B cell (primary cell): ENCODE results near the gene FBXO34. TPM values are rescaled to one million over a fixed set of nuclear protein-coding genes. Genes with fewer than 3 reads are reported as not detected.

Source experiments
- ATAC-seq: fragments of 200-7000 bp; cut with Tn5 transposase; one replicate; pipeline ENCODE4 v1.10.0; 2021; ENCODE audit warnings: low read depth, mild to moderate bottlenecking, moderate number of reproducible peaks, moderate library complexity
- CTCF ChIA-PET: fragments of 350-600 bp; sonication (Branson Sonifier 250); formaldehyde crosslinking; loops from one replicate; lab custom pipeline; 2021; ENCODE audit warnings: antibody characterized with exemption, inconsistent platforms; lab: Charles Lee
- POLR2A ChIA-PET: fragments of 350-600 bp; sonication (Branson Sonifier 250); formaldehyde crosslinking; loops from one replicate; lab custom pipeline; 2021; ENCODE audit warnings: antibody characterized with exemption; lab: Charles Lee
- DNase-seq: peaks from one replicate; pipeline ENCODE4 v3.0.0; 2013
- H2AFZ ChIP-seq: 2 replicates; pipeline ENCODE4 v1.6.1; 2012; ENCODE audit warnings: mild to moderate bottlenecking, low read depth, low read length; ENCODE audit not compliant: insufficient read depth, poor library complexity, severe bottlenecking
- H3K27ac ChIP-seq, 2 donors: 1 replicate in 1 of 2; 2 replicates in 1 of 2; pipeline ENCODE4 v1.5.1; 2012 to 2013; ENCODE audit warnings: low read length in 2 of 2, mild to moderate bottlenecking in 2 of 2, moderate library complexity in 1 of 2
- H3K27me3 ChIP-seq, 4 experiments: fragments of 200-600 bp in 1 of 4; sonication (generic) in 1 of 4; replicated peaks in 1 of 4; 1 replicate in 2 of 4; 2 replicates in 2 of 4; pipeline versions ENCODE4 v1.6.1 to v1.7.0; 2013 to 2016; ENCODE audit warnings: low read length in 3 of 4, mild to moderate bottlenecking in 2 of 4, mixed read lengths in 1 of 4, moderate library complexity in 1 of 4; ENCODE audit not compliant: insufficient read depth in 4 of 4, control insufficient read depth in 3 of 4; ENCODE audit errors: control extremely low read depth in 1 of 4
- H3K36me3 ChIP-seq, 2 experiments: replicated peaks in 1 of 2; 1 replicate in 1 of 2; 2 replicates in 1 of 2; pipeline versions ENCODE4 v1.6.1 to v1.7.1; 2013; ENCODE audit warnings: low read length in 1 of 2; ENCODE audit not compliant: insufficient read depth in 2 of 2, control insufficient read depth in 1 of 2; ENCODE audit errors: control extremely low read depth in 1 of 2, extremely low read depth in 1 of 2
- H3K4me1 ChIP-seq, 2 donors: fragments of 200-600 bp in 1 of 2; sonication (generic) in 1 of 2; 1 replicate in 1 of 2; 2 replicates in 1 of 2; pipeline versions ENCODE4 v1.5.1 to v1.6.1; 2013 to 2017; ENCODE audit warnings: low read length in 2 of 2; ENCODE audit not compliant: control insufficient read depth in 2 of 2, insufficient read depth in 2 of 2
- H3K4me2 ChIP-seq: replicated peaks from 2 replicates; pipeline ENCODE3; 2012; ENCODE audit warnings: mild to moderate bottlenecking, low read depth, low read length; ENCODE audit not compliant: poor library complexity, severe bottlenecking
- H3K4me3 ChIP-seq, 5 experiments: fragments of 200-600 bp in 1 of 5; sonication (generic) in 1 of 5; 1 replicate in 3 of 5; 2 replicates in 2 of 5; pipeline versions ENCODE4 v1.5.1 to v1.7.0; 2011 to 2016; ENCODE audit warnings: low read length in 4 of 5, mild to moderate bottlenecking in 4 of 5, low read depth in 2 of 5, control low read depth in 1 of 5, moderate library complexity in 1 of 5; ENCODE audit not compliant: insufficient read depth in 1 of 5; ENCODE audit errors: control extremely low read depth in 1 of 5, extremely low read depth in 1 of 5
- H3K79me2 ChIP-seq: fragments of 200-600 bp; sonication (generic); one replicate; pipeline ENCODE4 v1.6.0; 2016; ENCODE audit warnings: low read length; ENCODE audit not compliant: control insufficient read depth, insufficient read depth
- H3K9ac ChIP-seq: fragments of 200-600 bp; sonication (generic); 2 replicates; pipeline ENCODE4 v1.6.1; 2017; ENCODE audit warnings: mild to moderate bottlenecking, low read length, moderate library complexity
- H3K9me3 ChIP-seq, 3 donors: one replicate each; pipeline versions ENCODE4 v1.6.1 to v1.7.1; 2013; ENCODE audit warnings: low read length in 2 of 3; ENCODE audit not compliant: control insufficient read depth in 2 of 3, insufficient read depth in 1 of 3; ENCODE audit errors: control extremely low read depth in 1 of 3
- H4K20me1 ChIP-seq: 2 replicates; pipeline ENCODE4 v1.6.0; 2012; ENCODE audit warnings: mild to moderate bottlenecking, low read length; ENCODE audit not compliant: insufficient read depth, control insufficient read depth, poor library complexity, severe bottlenecking
- H3K27ac Mint-ChIP-seq: one replicate; pipeline ENCODE4 v1.8.0; 2021; ENCODE audit warnings: mixed read lengths
- H3K27me3 Mint-ChIP-seq: one replicate; pipeline ENCODE4 v1.8.0; 2021; ENCODE audit warnings: mixed read lengths
- H3K4me1 Mint-ChIP-seq: one replicate; pipeline ENCODE4 v1.8.0; 2021; ENCODE audit warnings: mixed read lengths
- H3K4me3 Mint-ChIP-seq: one replicate; pipeline ENCODE4 v1.8.0; 2021; ENCODE audit warnings: mixed read lengths
- H3K9me3 Mint-ChIP-seq: one replicate; pipeline ENCODE4 v1.8.0; 2022; ENCODE audit warnings: mixed read lengths; ENCODE audit not compliant: insufficient read depth
- CTCF ChIP-seq: fragments of 200-600 bp; IDR thresholded peaks from one replicate; pipeline ENCODE4 v1.8.0; 2022; ENCODE audit warnings: antibody characterized with exemption, mild to moderate bottlenecking
- EZH2 ChIP-seq: IDR thresholded peaks from 2 replicates; pipeline ENCODE4 v1.6.1; 2012; ENCODE audit warnings: borderline replicate concordance, low read depth, mild to moderate bottlenecking, moderate library complexity, low read length; ENCODE audit not compliant: insufficient read depth, poor library complexity, severe bottlenecking
- WGBS: methylation state at CpG from one replicate; pipeline ENCODE4 v1.1.5; 2013; ENCODE audit warnings: missing lambda C conversion rate; ENCODE audit not compliant: insufficient coverage; 5-methylcytosine and 5-hydroxymethylcytosine counted together
- intact Hi-C: fragments of 100-400 bp; cut with micrococcal nuclease; formaldehyde crosslinking; loops from one replicate; pipeline ENCODE4 v1.10.0; 2022
- polyA plus RNA-seq: library from polyadenylated mRNA; depleted of rRNA; stranded (reverse); fragments of >200 nt; gene quantifications from 2 replicates; pipeline ENCODE4 v1.2.3, GENCODE V29; 2012
- total RNA-seq, 2 donors: library from RNA; stranded (reverse); fragments of 120-200 nt in 1 of 2; gene quantifications; 1 replicate in 1 of 2; 2 replicates in 1 of 2; pipeline versions ENCODE4 v1.2.3 to v1.2.4, GENCODE V29; 2013 to 2022

Gene FBXO34
- total and polyA plus RNA-seq, 2 donors (not counting 1 experiment from before 2014, with no cell fraction given): 8.1 to 27.5 TPM

DNA sequence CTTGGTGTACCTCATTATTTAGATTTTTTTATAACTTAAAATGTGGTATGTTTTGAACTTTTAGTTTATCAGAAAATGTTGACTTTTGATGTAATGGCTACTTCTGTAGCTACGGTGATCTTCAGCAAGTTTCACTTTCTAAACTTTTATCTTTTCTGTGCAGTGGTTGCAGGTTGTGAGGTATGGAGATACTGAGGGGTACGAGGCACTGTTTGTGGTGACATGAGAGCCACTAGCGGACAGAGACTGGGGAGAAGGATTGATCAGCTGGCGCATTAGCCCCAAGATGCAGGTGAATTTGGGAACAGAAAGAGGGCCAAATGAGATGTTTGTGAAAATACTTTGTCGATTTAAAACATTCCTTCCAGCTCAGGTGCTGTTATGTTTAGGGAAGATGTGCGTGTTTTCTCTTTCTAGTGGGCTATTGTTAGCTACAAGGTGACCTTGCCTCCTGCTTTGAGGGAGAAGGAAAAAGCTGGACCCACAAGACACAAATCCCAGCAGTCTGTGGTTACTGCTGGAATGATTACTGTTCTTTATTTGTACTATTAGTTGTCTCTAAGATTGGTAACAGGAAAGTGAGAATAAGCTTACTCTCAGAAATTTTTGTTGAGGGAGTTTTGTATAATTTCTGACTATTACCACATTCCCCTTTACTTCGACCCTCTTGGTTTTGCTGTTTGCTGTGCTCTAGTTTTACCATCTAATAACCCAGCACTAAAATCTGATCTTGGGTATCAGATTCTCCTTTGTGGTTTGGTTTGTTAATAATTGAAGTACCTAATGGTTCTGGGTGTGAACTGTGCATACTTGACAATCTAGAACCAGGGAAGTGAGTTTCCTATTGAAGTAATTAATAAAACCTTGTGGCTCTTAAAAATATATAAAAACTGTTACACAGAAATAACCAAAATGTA is 61.7 kb downstream of the FBXO34 start:
- peaks cover 59% of the 10 kb centered on the region for H3K4me1 Mint-ChIP-seq
- peak overlapping the region; percentile 60 for H3K27ac Mint-ChIP-seq
- Histone ChIP-seq H4K20me1 (no peaks in the 10 kb centered on the region), H3K27ac (peak overlapping the region; percentile 20 to 70), H3K9me3 (no peaks in the 10 kb centered on the region), H3K79me2 (peaks cover 87% of the 10 kb centered on the region), H3K9ac (peak overlapping the region; percentile 22), H3K4me3 (peak overlapping the region in 2 of 5 experiments; percentile 3 to 24), H3K4me1 (peaks cover 27 to 30% of the 10 kb centered on the region in 2 donors), H2AFZ (peak overlapping the region; percentile 3), H3K27me3 (no peaks in the 10 kb centered on the region), H3K36me3 (no peaks in the 10 kb centered on the region), H3K4me2 (peak overlapping the region; percentile 33)
- no peak for TF ChIP-seq CTCF
- TF ChIP-seq EZH2: no peak
- 67% methylated on average over 5 of the region's 7 CpGs for WGBS
- DNase-seq (peak; percentile 15), ATAC-seq (no peak)
- intact Hi-C loops: no loop called here
- peak overlapping the region; percentile 74 for H3K4me3 Mint-ChIP-seq
- ChIA-PET POLR2A (no interaction called here), CTCF (interaction anchor here (0.6 to 1.9 kb wide), 4 partner anchors 10 to 70 kb away, joined by 3 to 5 read pairs (median 3); no protein-coding TSS in a partner anchor)
- no peaks in the 10 kb centered on the region for H3K27me3 Mint-ChIP-seq
- H3K9me3 Mint-ChIP-seq: no peaks in the 10 kb centered on the region
